Keratinocyte (primary cell): Measurements from ENCODE around the gene AIDA. TPM values are rescaled to one million over a fixed set of nuclear protein-coding genes. Genes with fewer than 3 reads are reported as not detected.

Experiments
- DNase-seq: peaks from one replicate; pipeline ENCODE4 v3.0.0-alpha.2; 2011; ENCODE audit warnings: low read depth, missing footprints, low spot score
- FAIRE-seq: peaks from 2 replicates; lab custom pipeline; 2011; peaks lifted over from hg19 to GRCh38; lab: Jason Lieb, UNC
- H2AFZ ChIP-seq: 2 replicates; pipeline ENCODE4 v1.6.0; 2012; ENCODE audit warnings: low read length, control low read depth, inconsistent platforms; ENCODE audit not compliant: control insufficient read depth
- H3K27ac ChIP-seq: 2 replicates; pipeline ENCODE4 v1.5.1; 2011; ENCODE audit warnings: low read length; ENCODE audit not compliant: control insufficient read depth, insufficient read depth
- H3K27me3 ChIP-seq: 3 replicates; pipeline ENCODE4 v1.6.0; 2011; ENCODE audit warnings: low read length; ENCODE audit not compliant: control insufficient read depth, insufficient read depth; ENCODE audit errors: extremely low read depth
- H3K36me3 ChIP-seq, 2 experiments: 2 replicates in 1 of 2; 3 replicates in 1 of 2; pipeline ENCODE4 v1.5.1; 2011; ENCODE audit warnings: low read length in 2 of 2, mild to moderate bottlenecking in 1 of 2; ENCODE audit not compliant: control insufficient read depth in 2 of 2, insufficient read depth in 2 of 2; ENCODE audit errors: extremely low read depth in 1 of 2
- H3K4me1 ChIP-seq: 3 replicates; pipeline ENCODE4 v1.5.1; 2011; ENCODE audit warnings: low read length; ENCODE audit not compliant: control insufficient read depth, insufficient read depth; ENCODE audit errors: extremely low read depth
- H3K4me2 ChIP-seq: 3 replicates; pipeline ENCODE4 v1.6.0; 2011; ENCODE audit warnings: low read depth, low read length; ENCODE audit not compliant: control insufficient read depth, insufficient read depth; ENCODE audit errors: extremely low read depth
- H3K4me3 ChIP-seq, 3 experiments: fragments of 200-600 bp in 1 of 3; sonication (generic) in 1 of 3; 2 replicates in 2 of 3; 3 replicates in 1 of 3; pipeline ENCODE4 v1.5.1; 2011 to 2016; ENCODE audit warnings: low read length in 3 of 3, mild to moderate bottlenecking in 3 of 3, control low read depth in 2 of 3, inconsistent platforms in 1 of 3, low read depth in 1 of 3, mixed read lengths in 1 of 3, mixed run types in 1 of 3, moderate library complexity in 1 of 3; ENCODE audit not compliant: control insufficient read depth in 2 of 3, insufficient read depth in 2 of 3; ENCODE audit errors: extremely low read depth in 1 of 3
- H3K79me2 ChIP-seq: 2 replicates; pipeline ENCODE4 v1.6.0; 2012; ENCODE audit warnings: low read length; ENCODE audit not compliant: control insufficient read depth, insufficient read depth
- H3K9ac ChIP-seq: 3 replicates; pipeline ENCODE4 v1.6.0; 2011; ENCODE audit warnings: low read length; ENCODE audit not compliant: control insufficient read depth, insufficient read depth; ENCODE audit errors: extremely low read depth
- H3K9me1 ChIP-seq: 3 replicates; pipeline ENCODE4 v1.6.0; 2011; ENCODE audit warnings: low read length; ENCODE audit not compliant: control insufficient read depth, insufficient read depth; ENCODE audit errors: extremely low read depth
- H3K9me3 ChIP-seq: 2 replicates; pipeline ENCODE4 v1.5.1; 2012; ENCODE audit warnings: low read depth, low read length; ENCODE audit not compliant: control insufficient read depth
- H4K20me1 ChIP-seq: 3 replicates; pipeline ENCODE4 v1.6.0; 2011; ENCODE audit warnings: low read length; ENCODE audit not compliant: control insufficient read depth, insufficient read depth; ENCODE audit errors: extremely low read depth
- CTCF ChIP-seq, 3 experiments: IDR thresholded peaks in 1 of 3; conservative IDR thresholded peaks in 1 of 3; optimal IDR thresholded peaks in 1 of 3; 2 replicates in 2 of 3; 3 replicates in 1 of 3; pipeline versions ENCODE3 to v1.5.1; 2011; ENCODE audit warnings: low read length in 3 of 3, mild to moderate bottlenecking in 3 of 3, moderate library complexity in 2 of 3, control low read depth in 1 of 3, inconsistent platforms in 1 of 3; ENCODE audit not compliant: insufficient read depth in 2 of 3; ENCODE audit errors: extremely low read depth in 1 of 3
- EZH2 ChIP-seq: IDR thresholded peaks from one replicate; pipeline ENCODE4 v1.6.1; 2012; ENCODE audit warnings: inconsistent platforms, mild to moderate bottlenecking, low read length, moderate library complexity
- dilution Hi-C: fragments of 300-500 bp; cut with MboI; formaldehyde crosslinking; loops from one replicate; pipeline ENCODE4 v1.7.0; 2020; ENCODE audit warnings: low sequenced_read_pairs; ENCODE audit not compliant: extremely low pct_ligation_motif_present
- polyA plus RNA-seq, 5 experiments: library from polyadenylated mRNA; depleted of rRNA in 3 of 5; stranded (reverse) in 3 of 5; stranded (forward) in 1 of 5; unstranded in 1 of 5; fragments of >200 nt; gene quantifications; 1 replicate in 1 of 5; 2 replicates in 3 of 5; 3 replicates in 1 of 5; pipeline versions ENCODE4 v1.2.1 to v1.2.3, GENCODE V29; 2011 to 2012; ENCODE audit warnings: missing spikeins in 2 of 5, low read depth in 1 of 5, low replicate concordance in 1 of 5

The AIDA gene
- polyA plus RNA-seq, 1 donor (not counting 4 experiments of a cell fraction or from before 2014, with no cell fraction given), result 86.8 TPM

- H3K4me3 ChIP-seq, result no peak overlapping the region
- H2AFZ ChIP-seq, result peak overlapping the region; percentile 65
- H4K20me1 ChIP-seq, result no peaks in the 10 kb centered on the region
- peak overlapping the region; percentile 72 for H3K4me2 ChIP-seq
- H3K27me3 ChIP-seq, result no peaks in the 10 kb centered on the region
- peak overlapping the region; percentile 51 for H3K9ac ChIP-seq
- TF ChIP-seq EZH2 (no peak), CTCF (optimal IDR thresholded peaks at IDR 0.05 in 1 of 3, IDR thresholded peaks at IDR 0.05 in 1 of 3, conservative IDR thresholded peaks at IDR 0.05 in 1 of 3; ENCODE audit: extremely low read depth in 1 of 3, insufficient read depth in 2 of 3, low read length in 3 of 3) (no peak)
- DNase-seq, result peak; percentile 45
- H3K79me2 ChIP-seq, result no peaks in the 10 kb centered on the region
- no peaks in the 10 kb centered on the region for H3K9me1 ChIP-seq
- H3K9me3 ChIP-seq, result no peaks in the 10 kb centered on the region
- peak overlapping the region; percentile 84 for H3K27ac ChIP-seq
- H3K4me1 ChIP-seq, result peaks cover 15% of the 10 kb centered on the region
- dilution Hi-C loops, result no loop called here
- H3K36me3 ChIP-seq, result no peaks in the 10 kb centered on the region
- peak; percentile 93 for FAIRE-seq
These were observed 42.3 kb upstream of the AIDA start for GRCh38 chr1:222754366-222755139.

GRCh38 chr1:222751255-222751654 lies 39.0 kb upstream of the AIDA start:
- no peaks in the 10 kb centered on the region for H4K20me1 ChIP-seq
- no peak for FAIRE-seq
- no peak for DNase-seq
- no peaks in the 10 kb centered on the region for H3K9me3 ChIP-seq
- H3K27me3 ChIP-seq, result no peaks in the 10 kb centered on the region
- no peaks in the 10 kb centered on the region for H3K79me2 ChIP-seq
- no peak overlapping the region for H3K9ac ChIP-seq
- no peak overlapping the region for H3K4me3 ChIP-seq
- H3K4me1 ChIP-seq, result peaks cover 15% of the 10 kb centered on the region
- H2AFZ ChIP-seq, result no peak overlapping the region
- no peak overlapping the region for H3K4me2 ChIP-seq
- H3K36me3 ChIP-seq, result no peaks in the 10 kb centered on the region
- dilution Hi-C loops, result no loop called here
- H3K9me1 ChIP-seq, result no peaks in the 10 kb centered on the region
- TF ChIP-seq EZH2 (no peak), CTCF (optimal IDR thresholded peaks at IDR 0.05 in 1 of 3, IDR thresholded peaks at IDR 0.05 in 1 of 3, conservative IDR thresholded peaks at IDR 0.05 in 1 of 3; ENCODE audit: extremely low read depth in 1 of 3, insufficient read depth in 2 of 3, low read length in 3 of 3) (no peak)
- H3K27ac ChIP-seq, result no peak overlapping the region
